B cell (primary cell): ENCODE data around the gene TMEM209.

Experiments used
- EZH2 ChIP-seq: IDR thresholded peaks from 2 replicates; pipeline ENCODE4 v1.6.1; 2012; ENCODE audit warnings: borderline replicate concordance, low read depth, mild to moderate bottlenecking, moderate library complexity, low read length; ENCODE audit not compliant: insufficient read depth, poor library complexity, severe bottlenecking
- TF ChIP-seq, protein P1 (sequence below): fragments of 200-600 bp; IDR thresholded peaks from one replicate; pipeline ENCODE4 v1.8.0; 2022; ENCODE audit warnings: antibody characterized with exemption, mild to moderate bottlenecking

DNA sequence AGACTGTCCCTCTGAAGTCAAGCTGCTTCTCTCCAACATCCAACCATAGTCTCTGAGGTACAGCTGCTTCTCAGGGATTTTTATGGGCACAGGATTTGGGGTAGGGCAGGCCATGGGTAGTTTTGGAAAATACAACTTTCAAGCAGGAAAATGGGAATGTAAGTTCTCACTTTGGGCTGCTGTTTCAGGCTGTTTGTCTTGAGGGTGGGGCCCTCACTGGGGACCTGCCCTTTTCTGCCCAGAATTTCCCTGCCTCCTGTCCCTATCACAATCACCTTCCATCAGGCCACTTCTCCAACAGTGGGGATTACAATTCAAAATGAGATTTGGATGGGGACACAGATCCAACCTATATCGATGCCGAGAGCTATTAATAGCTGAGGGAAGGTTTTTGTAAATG is 27.0 kb upstream of the TMEM209 start:
- TF ChIP-seq, protein P1, sequence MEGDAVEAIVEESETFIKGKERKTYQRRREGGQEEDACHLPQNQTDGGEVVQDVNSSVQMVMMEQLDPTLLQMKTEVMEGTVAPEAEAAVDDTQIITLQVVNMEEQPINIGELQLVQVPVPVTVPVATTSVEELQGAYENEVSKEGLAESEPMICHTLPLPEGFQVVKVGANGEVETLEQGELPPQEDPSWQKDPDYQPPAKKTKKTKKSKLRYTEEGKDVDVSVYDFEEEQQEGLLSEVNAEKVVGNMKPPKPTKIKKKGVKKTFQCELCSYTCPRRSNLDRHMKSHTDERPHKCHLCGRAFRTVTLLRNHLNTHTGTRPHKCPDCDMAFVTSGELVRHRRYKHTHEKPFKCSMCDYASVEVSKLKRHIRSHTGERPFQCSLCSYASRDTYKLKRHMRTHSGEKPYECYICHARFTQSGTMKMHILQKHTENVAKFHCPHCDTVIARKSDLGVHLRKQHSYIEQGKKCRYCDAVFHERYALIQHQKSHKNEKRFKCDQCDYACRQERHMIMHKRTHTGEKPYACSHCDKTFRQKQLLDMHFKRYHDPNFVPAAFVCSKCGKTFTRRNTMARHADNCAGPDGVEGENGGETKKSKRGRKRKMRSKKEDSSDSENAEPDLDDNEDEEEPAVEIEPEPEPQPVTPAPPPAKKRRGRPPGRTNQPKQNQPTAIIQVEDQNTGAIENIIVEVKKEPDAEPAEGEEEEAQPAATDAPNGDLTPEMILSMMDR, result no peak
- TF ChIP-seq EZH2, result no peak
